Measurements from ENCODE around the gene SHISA2.

Gene SHISA2

GRCh38 chr13:26047040-26047439 is 4.8 kb downstream of the SHISA2 start:
- no peak for DNase-seq

GRCh38 chr13:26046639-26047038 is 5.2 kb downstream of the SHISA2 start:
- no peak for DNase-seq

GRCh38 chr13:26045142-26045541 is 6.7 kb downstream of the SHISA2 start:
- DNase-seq = no peak

GRCh38 chr13:26042785-26043184 is 9.0 kb downstream of the SHISA2 start:
- no peak for DNase-seq

GRCh38 chr13:26041444-26041843 is 10.4 kb downstream of the SHISA2 start:
- DNase-seq = no peak

- DNase-seq = no peak
Observed at GRCh38 chr13:26038931-26039475, 12.8 kb downstream of the SHISA2 start.

- no peak for DNase-seq
Observed at GRCh38 chr13:26037302-26037701, 14.5 kb downstream of the SHISA2 start.

- no peak for DNase-seq
Observed at GRCh38 chr13:26036383-26036782, 15.4 kb downstream of the SHISA2 start.

- no peak for DNase-seq
Observed at GRCh38 chr13:26034018-26034417, 17.8 kb downstream of the SHISA2 start.

- no peak for DNase-seq
Observed at GRCh38 chr13:26030331-26030730, 21.5 kb downstream of the SHISA2 start.

GRCh38 chr13:26029581-26030136 is 22.2 kb downstream of the SHISA2 start:
- DNase-seq = no peak

GRCh38 chr13:26026211-26026610 is 25.6 kb downstream of the SHISA2 start:
- no peak for DNase-seq

- DNase-seq = no peak
Observed at GRCh38 chr13:26025771-26026170, 26.0 kb downstream of the SHISA2 start.

- no peak for DNase-seq
Observed at GRCh38 chr13:26025196-26025595, 26.6 kb downstream of the SHISA2 start.

GRCh38 chr13:26024558-26024957 is 27.3 kb downstream of the SHISA2 start:
- no peak for DNase-seq

- no peak for DNase-seq
Observed at GRCh38 chr13:26022538-26023292, 29.1 kb downstream of the SHISA2 start.

- DNase-seq = no peak
Observed at GRCh38 chr13:26021956-26022355, 29.9 kb downstream of the SHISA2 start.

GRCh38 chr13:26021516-26021915 is 30.3 kb downstream of the SHISA2 start:
- no peak for DNase-seq

- DNase-seq = no peak
Observed at GRCh38 chr13:26020891-26021290, 30.9 kb downstream of the SHISA2 start.

GRCh38 chr13:26019881-26020870 is 31.6 kb downstream of the SHISA2 start:
- DNase-seq = no peak

- DNase-seq = no peak
Observed at GRCh38 chr13:26019251-26019650, 32.6 kb downstream of the SHISA2 start.

- no peak for DNase-seq
Observed at GRCh38 chr13:26017932-26018665, 33.7 kb downstream of the SHISA2 start.
